Measurements from ENCODE around the gene GAS6. TPM values are rescaled to one million over a fixed set of nuclear protein-coding genes. Genes with fewer than 3 reads are reported as not detected.
"Not testable (repeated sequence)": the region's sequence is repeated elsewhere in the genome, so short reads cannot be mapped to it uniquely, and the experiment has no call there.

Gene GAS6
- total RNA-seq, 2 experiments from 2014 or later = 0.82 to 0.92 TPM

DNA sequence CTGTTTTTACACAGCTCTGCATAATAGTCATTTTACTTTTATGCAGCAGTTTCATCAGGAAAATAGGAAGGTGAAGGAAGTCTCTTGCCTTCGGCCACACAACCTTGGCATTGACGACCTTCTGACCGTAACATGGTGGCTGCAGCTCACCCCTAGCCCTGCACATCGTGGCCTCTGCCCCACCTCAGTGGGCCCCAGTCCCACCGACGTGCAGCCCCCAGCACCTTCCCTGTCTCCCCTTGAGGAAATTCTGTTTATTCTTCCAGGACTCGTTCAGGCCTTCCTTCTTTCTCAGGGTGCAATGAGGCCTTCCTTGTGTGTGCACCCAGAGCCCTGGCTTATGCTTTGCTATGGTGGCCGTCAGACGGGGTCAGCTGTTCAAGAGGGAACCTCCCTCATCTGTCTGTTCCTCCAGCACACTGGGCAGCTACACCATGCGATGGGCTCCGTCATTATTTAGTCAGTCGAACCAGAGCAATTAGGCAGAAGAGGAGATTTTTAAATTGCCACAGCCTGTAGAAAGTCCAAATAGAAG lies 71.6 kb downstream of the GAS6 start:
- Mint-ChIP-seq H3K4me1 (no peaks in the 10 kb centered on the region), H3K27me3 (no peaks in the 10 kb centered on the region), H3K36me3 (ENCODE audit: low read depth) (no peaks in the 10 kb centered on the region), H3K9me3 (no peaks in the 10 kb centered on the region), H3K4me3 (no peak overlapping the region), H3K27ac (no peak overlapping the region)
- ChIA-PET POLR2A (no interaction called here), CTCF (no interaction called here)
- DNase-seq = no peak

DNA sequence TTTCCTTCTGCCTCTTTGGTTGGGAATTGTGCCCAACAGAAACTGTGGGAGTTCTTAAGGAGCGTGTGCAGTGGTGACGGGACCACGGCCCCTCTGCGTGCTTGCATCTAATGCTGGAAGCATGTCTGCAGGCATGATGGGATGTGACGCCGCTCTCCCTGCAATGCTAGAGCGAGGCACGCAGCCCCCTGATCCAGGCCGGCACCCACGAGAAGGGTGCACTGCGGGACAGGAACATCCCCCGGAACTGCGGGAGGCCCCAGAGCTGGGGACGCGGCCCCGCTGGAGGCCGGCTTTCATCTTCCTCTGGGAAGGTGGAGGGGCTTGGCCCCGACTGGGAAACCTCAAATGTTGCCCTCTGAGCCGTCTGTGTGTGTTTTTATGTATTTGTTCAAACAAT lies 72.1 kb downstream of the GAS6 start:
- Mint-ChIP-seq H3K4me1 (no peaks in the 10 kb centered on the region), H3K36me3 (ENCODE audit: low read depth) (no peaks in the 10 kb centered on the region), H3K27me3 (no peaks in the 10 kb centered on the region), H3K4me3 (no peak overlapping the region), H3K27ac (no peak overlapping the region), H3K9me3 (no peaks in the 10 kb centered on the region)
- CTCF ChIA-PET = no interaction called here
- POLR2A ChIA-PET = no interaction called here
- DNase-seq = no peak

DNA sequence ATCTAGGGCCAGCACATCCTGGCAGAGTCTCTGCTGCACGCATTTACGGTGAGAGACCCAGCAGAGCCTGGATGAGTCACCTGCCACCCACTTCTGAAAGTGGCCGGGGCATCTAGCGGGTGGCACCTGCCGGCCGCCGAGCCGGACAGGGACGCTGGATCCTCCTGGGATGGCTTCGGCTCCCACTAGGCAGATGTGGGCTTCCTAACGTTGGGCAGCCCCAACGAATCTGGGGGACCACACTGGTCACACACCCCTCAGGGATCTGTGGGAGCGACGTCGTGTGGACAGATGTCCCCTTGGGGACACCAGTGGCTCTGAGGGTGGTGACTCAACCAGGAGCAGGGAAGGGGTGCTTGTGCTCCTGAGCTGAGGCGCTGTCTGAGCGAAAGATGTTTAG lies 72.7 kb downstream of the GAS6 start:
- no peak overlapping the region for H3K27ac Mint-ChIP-seq
- DNase-seq = no peak
- no peak overlapping the region for H3K4me3 Mint-ChIP-seq
- POLR2A ChIA-PET = no interaction called here
- H3K9me3 Mint-ChIP-seq = no peaks in the 10 kb centered on the region
- no peaks in the 10 kb centered on the region for H3K27me3 Mint-ChIP-seq
- CTCF ChIA-PET = no interaction called here
- no peaks in the 10 kb centered on the region for H3K36me3 Mint-ChIP-seq (ENCODE audit: low read depth)
- H3K4me1 Mint-ChIP-seq = no peaks in the 10 kb centered on the region

DNA sequence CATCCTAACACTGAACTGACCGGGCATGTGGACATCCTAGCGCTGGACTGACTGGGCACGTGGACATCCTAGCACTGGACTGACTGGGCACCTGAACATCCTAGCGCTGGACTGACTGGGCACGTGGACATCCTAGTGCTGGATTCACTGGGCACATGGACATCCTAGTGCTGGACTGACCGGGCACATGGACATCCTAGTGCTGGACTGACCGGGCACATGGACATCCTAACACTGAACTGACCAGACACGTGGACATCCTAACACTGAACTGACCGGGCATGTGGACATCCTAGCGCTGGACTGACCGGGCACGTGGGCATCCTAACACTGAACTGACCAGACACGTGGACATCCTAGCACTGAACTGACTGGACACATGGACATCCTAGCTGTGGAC lies 73.9 kb downstream of the GAS6 start:
- H3K4me3 Mint-ChIP-seq; H3K4me1 Mint-ChIP-seq; DNase-seq; H3K9me3 Mint-ChIP-seq; POLR2A ChIA-PET; CTCF ChIA-PET; H3K36me3 Mint-ChIP-seq (ENCODE audit: low read depth); H3K27ac Mint-ChIP-seq; H3K27me3 Mint-ChIP-seq: not testable (repeated sequence)

DNA sequence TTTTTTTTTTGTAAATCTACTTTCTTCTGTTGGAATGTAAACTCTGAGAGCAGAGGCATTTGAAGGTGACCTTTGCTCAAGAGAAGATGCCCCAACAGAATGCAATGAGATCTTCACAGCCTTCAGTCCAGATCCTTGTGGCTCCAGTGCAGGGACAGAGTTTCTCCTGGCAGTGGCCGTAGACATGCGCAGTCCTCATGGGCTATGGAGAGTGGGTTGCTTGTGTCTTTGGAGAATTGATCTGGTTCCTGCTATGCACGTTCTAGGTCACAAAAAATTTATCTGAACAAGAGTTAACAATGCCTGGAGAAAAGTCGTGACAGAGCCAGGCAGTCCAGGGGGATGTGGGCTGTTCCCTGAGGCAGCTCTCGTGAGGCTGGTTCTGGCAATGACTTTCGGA lies 74.7 kb downstream of the GAS6 start:
- DNase-seq = no peak
- H3K9me3 Mint-ChIP-seq = no peaks in the 10 kb centered on the region
- H3K4me3 Mint-ChIP-seq = no peak overlapping the region
- peaks cover 6% of the 10 kb centered on the region for H3K27me3 Mint-ChIP-seq
- H3K36me3 Mint-ChIP-seq (ENCODE audit: low read depth) = no peaks in the 10 kb centered on the region
- POLR2A ChIA-PET = no interaction called here
- no peaks in the 10 kb centered on the region for H3K4me1 Mint-ChIP-seq
- CTCF ChIA-PET = no interaction called here
- H3K27ac Mint-ChIP-seq = no peak overlapping the region

DNA sequence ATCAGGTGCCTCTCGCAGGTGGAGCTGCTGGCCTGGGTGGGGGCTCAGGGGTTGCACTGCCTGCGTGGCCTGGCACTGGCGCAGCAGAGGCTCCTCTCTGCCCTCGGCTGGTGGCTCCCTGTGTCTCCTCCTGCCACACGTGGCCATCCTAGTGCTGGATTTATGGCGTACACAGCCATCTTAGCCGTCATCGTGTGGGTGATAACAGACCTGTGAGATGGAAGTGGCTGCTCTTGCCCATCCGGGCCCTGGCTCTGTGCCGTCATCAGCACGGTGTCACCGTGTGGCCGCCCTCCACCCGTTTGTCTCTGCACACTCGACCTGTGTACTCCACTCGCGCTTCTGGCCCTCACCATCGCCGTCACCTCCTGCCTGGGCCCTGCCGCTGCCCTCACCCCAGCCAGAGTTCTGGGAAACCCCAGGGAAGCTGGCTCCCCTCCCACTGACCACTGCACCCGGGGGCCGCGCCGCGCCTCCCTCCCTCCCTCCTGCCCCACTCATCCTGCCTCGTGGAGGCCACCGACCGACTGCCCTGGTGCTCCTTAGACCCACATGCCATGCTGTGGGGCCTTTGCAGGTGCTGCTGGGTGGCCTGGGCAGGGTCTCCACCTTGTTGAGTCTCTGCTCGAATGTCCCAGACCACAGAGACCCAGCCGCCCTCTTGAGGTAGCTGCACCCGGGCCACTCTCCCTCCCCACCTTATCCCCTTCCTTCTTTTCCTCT lies 75.3 kb downstream of the GAS6 start:
- no peaks in the 10 kb centered on the region for H3K9me3 Mint-ChIP-seq
- H3K27ac Mint-ChIP-seq = no peak overlapping the region
- no peak for DNase-seq
- POLR2A ChIA-PET = no interaction called here
- no peaks in the 10 kb centered on the region for H3K36me3 Mint-ChIP-seq (ENCODE audit: low read depth)
- CTCF ChIA-PET = no interaction called here
- H3K4me1 Mint-ChIP-seq = no peaks in the 10 kb centered on the region
- H3K4me3 Mint-ChIP-seq = no peak overlapping the region
- peaks cover 7% of the 10 kb centered on the region for H3K27me3 Mint-ChIP-seq

DNA sequence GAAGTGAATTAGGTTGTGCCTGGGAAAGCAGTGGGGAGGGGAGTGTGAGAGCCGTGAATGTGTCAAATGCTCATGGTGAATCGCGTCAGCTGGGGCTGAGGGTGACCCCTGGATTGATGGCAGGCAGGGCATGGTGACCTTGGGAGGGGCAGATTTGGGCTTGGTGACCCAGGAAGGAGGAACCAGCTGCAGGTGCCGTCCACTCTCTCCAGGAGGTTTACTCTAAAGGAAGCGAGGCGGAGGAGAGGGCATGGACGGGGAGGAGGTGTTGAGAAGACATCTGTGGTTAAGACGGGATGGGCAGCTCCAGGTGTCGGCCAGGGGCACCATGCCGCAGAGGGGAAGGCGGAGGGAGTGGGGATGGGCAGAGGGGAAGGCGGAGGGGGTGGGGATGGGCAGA lies 76.2 kb downstream of the GAS6 start:
- no peak for DNase-seq
- H3K4me1 Mint-ChIP-seq = no peaks in the 10 kb centered on the region
- H3K27me3 Mint-ChIP-seq = peaks cover 7% of the 10 kb centered on the region
- ChIA-PET POLR2A (no interaction called here), CTCF (no interaction called here)
- H3K27ac Mint-ChIP-seq = no peak overlapping the region
- H3K36me3 Mint-ChIP-seq (ENCODE audit: low read depth) = no peaks in the 10 kb centered on the region
- H3K9me3 Mint-ChIP-seq = no peaks in the 10 kb centered on the region
- H3K4me3 Mint-ChIP-seq = no peak overlapping the region

DNA sequence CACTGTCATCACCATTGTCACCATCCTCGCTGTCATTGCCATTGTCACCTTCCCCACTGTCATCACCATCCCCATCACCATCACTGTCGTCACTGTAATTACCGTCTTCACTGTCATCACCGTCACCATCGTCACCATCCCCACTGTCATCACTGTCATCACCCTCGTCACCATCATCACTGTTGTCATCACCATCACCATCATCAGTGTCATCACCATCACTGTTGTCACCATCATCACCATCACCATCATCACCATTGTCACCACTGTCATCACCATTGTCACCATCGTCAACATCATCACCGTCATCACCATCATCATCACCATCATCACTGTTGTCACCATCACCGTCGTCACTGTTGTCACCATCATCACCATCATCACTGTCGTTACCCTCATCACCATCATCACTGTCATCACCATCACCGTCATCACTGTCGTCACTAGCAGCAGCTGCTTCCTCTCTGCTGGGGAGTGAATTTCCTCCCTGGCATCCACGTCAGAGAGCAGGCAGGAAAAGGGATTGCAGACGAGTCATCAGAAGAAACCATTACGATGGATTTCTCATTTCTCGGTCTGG lies 77.5 kb downstream of the GAS6 start:
- H3K36me3 Mint-ChIP-seq (ENCODE audit: low read depth) = no peaks in the 10 kb centered on the region
- POLR2A ChIA-PET = no interaction called here
- no peak for DNase-seq
- peaks cover 7% of the 10 kb centered on the region for H3K27me3 Mint-ChIP-seq
- H3K27ac Mint-ChIP-seq = no peak overlapping the region
- H3K9me3 Mint-ChIP-seq = no peaks in the 10 kb centered on the region
- no peaks in the 10 kb centered on the region for H3K4me1 Mint-ChIP-seq
- no peak overlapping the region for H3K4me3 Mint-ChIP-seq
- CTCF ChIA-PET = no interaction called here

DNA sequence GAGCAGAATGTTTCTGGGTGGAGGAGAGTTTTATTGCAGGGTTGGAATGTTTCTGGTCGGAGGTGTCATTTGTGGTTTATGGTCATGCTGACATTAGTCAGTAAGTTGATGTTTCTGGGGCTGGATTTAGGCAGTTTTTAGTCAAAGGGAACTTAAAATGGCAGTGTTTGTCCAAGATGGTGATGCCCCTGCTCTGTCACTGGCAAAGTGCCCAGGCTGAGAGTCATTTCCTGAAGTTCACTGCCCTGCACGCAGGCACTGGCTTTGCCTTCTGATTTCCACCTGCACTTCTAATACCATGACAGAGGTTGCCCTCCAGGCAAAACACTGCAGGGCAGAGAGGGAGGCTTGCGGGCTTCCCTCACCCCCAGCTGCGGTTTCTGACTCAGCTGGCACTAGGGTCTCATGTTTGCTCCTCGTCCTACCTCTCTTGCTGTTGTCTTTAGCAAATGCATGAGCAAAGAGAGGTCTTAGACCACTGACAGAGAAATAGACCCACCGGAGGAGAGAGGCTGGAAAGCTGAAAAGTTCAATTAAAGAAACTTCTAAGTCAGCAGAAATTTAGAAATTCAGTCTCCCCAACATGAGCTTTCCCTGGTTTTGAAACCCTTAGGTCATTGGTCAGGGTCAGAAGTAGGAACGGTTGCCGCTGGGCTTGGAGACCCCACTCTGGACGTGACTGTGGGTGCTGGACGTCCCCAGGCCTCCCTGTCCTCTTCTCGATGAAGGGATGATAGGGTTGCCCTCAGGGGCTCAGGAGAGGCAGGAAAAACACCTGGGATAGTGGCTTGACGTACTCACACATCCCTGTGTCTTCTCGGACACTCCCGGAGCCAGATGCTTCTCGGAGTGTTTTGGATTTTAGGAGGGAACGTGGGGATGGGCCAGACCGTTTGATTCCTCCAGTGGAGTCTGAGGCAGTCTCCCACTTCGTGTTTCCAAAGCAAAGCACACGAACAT lies 78.5 kb downstream of the GAS6 start:
- Mint-ChIP-seq H3K36me3 (ENCODE audit: low read depth) (no peaks in the 10 kb centered on the region), H3K4me3 (no peak overlapping the region), H3K9me3 (no peaks in the 10 kb centered on the region), H3K27me3 (peaks cover 7% of the 10 kb centered on the region), H3K27ac (no peak overlapping the region), H3K4me1 (no peaks in the 10 kb centered on the region)
- POLR2A ChIA-PET = no interaction called here
- CTCF ChIA-PET = no interaction called here
- DNase-seq = no peak

DNA sequence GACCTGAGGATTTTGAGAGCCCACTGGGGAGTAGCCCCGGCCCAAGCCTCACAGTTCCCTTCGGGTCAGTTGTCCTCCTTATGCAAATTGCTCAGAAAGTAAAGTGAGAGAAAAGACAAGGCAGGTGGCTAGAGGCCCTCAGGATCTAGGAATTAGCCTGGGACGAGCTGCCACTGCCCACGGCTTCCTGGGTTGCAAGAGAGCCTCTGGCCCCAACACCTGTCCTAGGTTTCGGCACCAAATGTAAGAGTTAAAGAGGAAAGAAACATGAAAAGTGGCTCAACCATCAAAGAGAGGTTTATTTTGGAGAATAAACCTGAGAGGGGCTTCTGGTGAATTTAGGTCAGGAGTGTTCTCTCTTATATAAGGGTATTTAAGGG lies 79.2 kb downstream of the GAS6 start:
- no peak for DNase-seq
- ChIA-PET POLR2A (no interaction called here), CTCF (no interaction called here)
- no peak overlapping the region for H3K4me3 Mint-ChIP-seq
- H3K27ac Mint-ChIP-seq = no peak overlapping the region
- no peaks in the 10 kb centered on the region for H3K4me1 Mint-ChIP-seq
- H3K36me3 Mint-ChIP-seq (ENCODE audit: low read depth) = no peaks in the 10 kb centered on the region
- peaks cover 7% of the 10 kb centered on the region for H3K27me3 Mint-ChIP-seq
- no peaks in the 10 kb centered on the region for H3K9me3 Mint-ChIP-seq

DNA sequence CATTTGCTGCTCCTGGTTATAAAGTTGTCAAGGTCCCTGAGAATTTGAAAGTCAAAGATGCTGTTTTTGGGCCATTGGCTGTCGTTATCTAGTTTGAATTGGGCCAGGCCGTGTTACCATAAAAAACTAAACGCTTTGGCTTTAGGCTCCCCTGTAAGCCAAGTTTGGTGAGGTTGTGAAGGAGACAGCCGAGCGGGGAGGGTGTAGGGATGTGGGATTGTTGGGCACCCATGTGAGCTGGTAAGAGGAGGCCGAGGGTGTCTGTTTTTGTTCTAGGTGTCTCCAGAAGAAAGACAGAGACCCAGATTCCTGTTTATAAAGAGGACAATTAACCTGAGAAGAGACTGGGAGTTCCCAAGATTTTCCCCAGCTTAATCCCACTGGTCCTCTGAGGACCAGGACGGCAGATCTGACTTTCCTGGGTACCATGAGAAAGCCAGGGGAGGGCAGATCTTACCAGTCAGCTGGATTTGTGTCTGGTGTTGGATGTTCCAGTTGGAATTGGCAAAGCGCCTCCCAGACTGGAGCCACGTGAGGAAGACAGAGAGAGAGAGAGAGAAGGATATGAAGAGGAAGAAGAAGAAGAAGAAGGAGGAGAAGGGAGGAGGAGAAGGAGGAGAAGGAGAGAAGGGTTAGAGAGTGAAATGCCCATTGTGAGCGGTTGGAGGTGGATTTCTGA lies 79.8 kb downstream of the GAS6 start:
- H3K4me3 Mint-ChIP-seq = no peak overlapping the region
- H3K36me3 Mint-ChIP-seq (ENCODE audit: low read depth) = no peaks in the 10 kb centered on the region
- peaks cover 12% of the 10 kb centered on the region for H3K27me3 Mint-ChIP-seq
- no peaks in the 10 kb centered on the region for H3K9me3 Mint-ChIP-seq
- no peaks in the 10 kb centered on the region for H3K4me1 Mint-ChIP-seq
- DNase-seq = no peak
- ChIA-PET CTCF (no interaction called here), POLR2A (no interaction called here)
- H3K27ac Mint-ChIP-seq = no peak overlapping the region

DNA sequence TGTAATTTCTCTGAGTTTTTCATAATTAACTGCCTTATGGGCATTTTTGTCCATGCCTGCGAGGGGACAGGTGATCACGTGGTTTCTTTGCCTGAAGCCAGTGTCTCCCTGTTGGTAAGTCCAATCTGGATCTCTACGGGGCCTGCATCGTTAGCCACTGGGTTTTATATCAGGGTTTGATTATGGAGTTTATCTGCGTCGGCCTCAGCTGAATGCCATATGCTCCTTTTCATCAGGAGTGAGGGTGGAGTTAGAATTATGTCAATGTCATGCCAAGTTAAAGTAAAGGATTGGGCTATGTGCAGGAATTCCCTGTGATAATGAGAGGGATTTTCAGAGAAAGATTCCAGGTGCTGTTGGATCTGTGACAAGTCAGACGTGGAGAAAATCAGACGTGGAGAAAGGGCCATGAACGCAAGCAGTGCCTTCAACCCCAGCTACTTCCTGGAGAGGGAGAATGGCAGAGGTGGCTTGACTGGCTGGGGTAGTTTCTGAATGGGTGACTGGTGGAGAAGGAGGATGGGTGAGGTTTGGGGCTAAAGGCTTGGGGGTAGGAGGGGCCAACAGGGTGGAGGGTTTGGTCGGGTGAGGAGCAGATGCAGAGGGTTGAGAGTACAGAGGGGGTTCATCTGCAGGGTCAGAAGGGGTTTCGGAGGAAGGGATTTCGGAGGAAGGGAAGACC lies 80.5 kb downstream of the GAS6 start:
- POLR2A ChIA-PET = no interaction called here
- H3K36me3 Mint-ChIP-seq (ENCODE audit: low read depth) = no peaks in the 10 kb centered on the region
- CTCF ChIA-PET = no interaction called here
- no peaks in the 10 kb centered on the region for H3K9me3 Mint-ChIP-seq
- H3K27ac Mint-ChIP-seq = no peak overlapping the region
- peaks cover 16% of the 10 kb centered on the region for H3K27me3 Mint-ChIP-seq
- no peak overlapping the region for H3K4me3 Mint-ChIP-seq
- DNase-seq = no peak
- H3K4me1 Mint-ChIP-seq = no peaks in the 10 kb centered on the region

DNA sequence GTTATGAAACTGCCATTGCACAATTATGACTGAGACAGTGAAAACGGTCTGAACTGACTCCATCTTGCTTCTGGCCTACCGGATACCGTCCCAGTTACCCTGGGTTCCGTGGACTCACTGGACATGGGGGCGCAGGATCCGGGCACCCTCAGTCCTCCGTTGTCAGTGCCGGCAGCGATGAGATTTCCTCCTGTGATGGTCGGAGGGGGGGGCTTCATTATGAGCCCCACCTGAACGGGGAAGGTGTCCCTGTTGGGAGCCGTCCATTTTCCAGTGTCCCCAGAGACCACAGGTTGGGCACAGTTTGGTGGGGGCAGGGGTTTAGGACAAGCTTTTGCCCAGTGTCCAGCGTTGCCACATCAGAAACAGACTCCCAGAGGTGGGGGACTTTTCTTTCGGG lies 81.4 kb downstream of the GAS6 start:
- peaks cover 16% of the 10 kb centered on the region for H3K27me3 Mint-ChIP-seq
- ChIA-PET CTCF (no interaction called here), POLR2A (no interaction called here)
- H3K27ac Mint-ChIP-seq = no peak overlapping the region
- no peak for DNase-seq
- no peaks in the 10 kb centered on the region for H3K36me3 Mint-ChIP-seq (ENCODE audit: low read depth)
- H3K4me1 Mint-ChIP-seq = no peaks in the 10 kb centered on the region
- no peaks in the 10 kb centered on the region for H3K9me3 Mint-ChIP-seq
- H3K4me3 Mint-ChIP-seq = no peak overlapping the region
